ENCODE measurements around the gene TVP23A.

- no peak for TF ChIP-seq CTCF (IDR thresholded peaks at IDR 0.05; ENCODE audit: borderline replicate concordance, extremely low read depth, low read length, poor library complexity, severe bottlenecking)
- no peak for TF ChIP-seq EZH2 (IDR thresholded peaks at IDR 0.05; ENCODE audit: borderline replicate concordance, low read depth, low read length, severe bottlenecking)
Observed at GRCh38 chr16:10820546-10820945, 2.0 kb upstream of the TVP23A start.

Measured in DND-41 (cell line).